SHP77 treated with DMSO at 0.1 percent for 48 hours (cell line): ENCODE data around the gene MIER1.
A peak's percentile ranks its signal among the peaks of the same experiment; 100 is the strongest.

Experiments used
- DNase-seq: peaks from one replicate; lab custom pipeline; 2025; lab: John Stamatoyannopoulos, UW

MIER1 gene

GRCh38 chr1:66999640-67000400 is 75.0 kb downstream of the MIER1 start:
- DNase-seq, result no peak

- DNase-seq, result no peak
Measured at GRCh38 chr1:67001682-67002425, 77.1 kb downstream of the MIER1 start.

GRCh38 chr1:67004176-67004575 is 79.4 kb downstream of the MIER1 start:
- peak; percentile 94 for DNase-seq

GRCh38 chr1:67005068-67005467 is 80.3 kb downstream of the MIER1 start:
- peak; percentile 47 for DNase-seq

GRCh38 chr1:67009792-67010191 is 85.0 kb downstream of the MIER1 start:
- no peak for DNase-seq

- peak; percentile 15 for DNase-seq
Measured at GRCh38 chr1:67013573-67013972, 88.8 kb downstream of the MIER1 start.

GRCh38 chr1:67018574-67018973 is 93.8 kb downstream of the MIER1 start:
- no peak for DNase-seq

GRCh38 chr1:67019121-67019520 is 94.3 kb downstream of the MIER1 start:
- DNase-seq, result no peak

GRCh38 chr1:67019600-67020136 is 94.9 kb downstream of the MIER1 start:
- DNase-seq, result no peak

GRCh38 chr1:67020304-67020703 is 95.5 kb downstream of the MIER1 start:
- no peak for DNase-seq

GRCh38 chr1:67020765-67021164 is 96.0 kb downstream of the MIER1 start:
- no peak for DNase-seq

GRCh38 chr1:67029472-67029871 is 104.7 kb downstream of the MIER1 start:
- DNase-seq, result no peak

- no peak for DNase-seq
Measured at GRCh38 chr1:67031121-67031858, 106.5 kb downstream of the MIER1 start.

- no peak for DNase-seq
Measured at GRCh38 chr1:67031859-67032247, 107.1 kb downstream of the MIER1 start.
